GM15510 (cell line): ENCODE data around the gene INTS3.

Experiments used
- POLR2A ChIP-seq: IDR thresholded peaks from 3 replicates; pipeline ENCODE4 v1.6.1; 2011; ENCODE audit warnings: borderline replicate concordance; ENCODE audit not compliant: insufficient read length; ENCODE audit errors: extremely low read depth

INTS3 gene

DNA sequence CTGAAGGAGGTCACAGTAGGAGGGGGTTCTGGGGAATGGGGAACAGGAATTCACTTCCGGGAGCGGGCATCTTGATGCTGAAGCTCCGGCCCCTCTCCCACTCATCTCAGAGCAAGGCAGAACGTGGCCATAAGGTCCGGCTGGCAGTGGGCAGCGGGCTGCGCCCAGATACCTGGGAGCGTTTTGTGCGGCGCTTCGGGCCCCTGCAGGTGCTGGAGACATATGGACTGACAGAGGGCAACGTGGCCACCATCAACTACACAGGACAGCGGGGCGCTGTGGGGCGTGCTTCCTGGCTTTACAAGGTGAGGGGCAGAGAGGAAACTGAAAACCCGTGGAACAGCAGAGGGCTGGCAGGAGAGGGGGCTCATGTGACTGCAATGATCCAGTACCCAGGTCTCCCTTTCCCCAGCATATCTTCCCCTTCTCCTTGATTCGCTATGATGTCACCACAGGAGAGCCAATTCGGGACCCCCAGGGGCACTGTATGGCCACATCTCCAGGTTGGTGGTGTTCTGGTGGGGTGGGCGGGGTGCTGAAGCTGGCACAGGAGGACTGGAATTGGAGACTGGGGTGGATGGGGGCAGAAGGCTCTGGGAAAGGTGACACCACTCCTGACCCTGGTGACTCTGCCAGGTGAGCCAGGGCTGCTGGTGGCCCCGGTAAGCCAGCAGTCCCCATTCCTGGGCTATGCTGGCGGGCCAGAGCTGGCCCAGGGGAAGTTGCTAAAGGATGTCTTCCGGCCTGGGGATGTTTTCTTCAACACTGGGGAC is 50.4 kb downstream of the INTS3 start:
- no peak for TF ChIP-seq POLR2A

DNA sequence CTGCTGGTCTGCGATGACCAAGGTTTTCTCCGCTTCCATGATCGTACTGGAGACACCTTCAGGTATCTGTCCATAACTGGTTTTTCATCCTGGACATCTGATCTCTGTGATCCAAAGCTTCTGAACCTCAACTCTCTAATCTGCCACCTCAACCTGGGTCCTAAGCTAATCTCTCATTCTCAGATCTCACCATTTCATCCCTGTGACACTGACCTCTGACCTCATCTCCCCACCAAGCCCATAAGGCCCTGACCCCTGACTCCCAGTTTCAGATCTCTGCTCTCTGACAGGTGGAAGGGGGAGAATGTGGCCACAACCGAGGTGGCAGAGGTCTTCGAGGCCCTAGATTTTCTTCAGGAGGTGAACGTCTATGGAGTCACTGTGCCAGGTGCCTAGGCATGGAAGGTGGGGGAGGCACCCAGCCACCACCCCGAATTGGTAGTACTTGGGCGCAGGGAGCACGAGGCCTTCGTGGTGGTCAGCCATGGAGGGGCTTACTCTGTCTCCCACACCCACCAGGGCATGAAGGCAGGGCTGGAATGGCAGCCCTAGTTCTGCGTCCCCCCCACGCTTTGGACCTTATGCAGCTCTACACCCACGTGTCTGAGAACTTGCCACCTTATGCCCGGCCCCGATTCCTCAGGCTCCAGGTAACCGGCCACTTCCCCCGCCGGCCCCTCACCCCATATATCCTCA is 51.1 kb downstream of the INTS3 start:
- no peak for TF ChIP-seq POLR2A

- no peak for TF ChIP-seq POLR2A
Measured at GRCh38 chr1:153779781-153780541, 52.1 kb downstream of the INTS3 start.

- TF ChIP-seq POLR2A, result no peak
Measured at GRCh38 chr1:153780551-153780950, 52.7 kb downstream of the INTS3 start.

DNA sequence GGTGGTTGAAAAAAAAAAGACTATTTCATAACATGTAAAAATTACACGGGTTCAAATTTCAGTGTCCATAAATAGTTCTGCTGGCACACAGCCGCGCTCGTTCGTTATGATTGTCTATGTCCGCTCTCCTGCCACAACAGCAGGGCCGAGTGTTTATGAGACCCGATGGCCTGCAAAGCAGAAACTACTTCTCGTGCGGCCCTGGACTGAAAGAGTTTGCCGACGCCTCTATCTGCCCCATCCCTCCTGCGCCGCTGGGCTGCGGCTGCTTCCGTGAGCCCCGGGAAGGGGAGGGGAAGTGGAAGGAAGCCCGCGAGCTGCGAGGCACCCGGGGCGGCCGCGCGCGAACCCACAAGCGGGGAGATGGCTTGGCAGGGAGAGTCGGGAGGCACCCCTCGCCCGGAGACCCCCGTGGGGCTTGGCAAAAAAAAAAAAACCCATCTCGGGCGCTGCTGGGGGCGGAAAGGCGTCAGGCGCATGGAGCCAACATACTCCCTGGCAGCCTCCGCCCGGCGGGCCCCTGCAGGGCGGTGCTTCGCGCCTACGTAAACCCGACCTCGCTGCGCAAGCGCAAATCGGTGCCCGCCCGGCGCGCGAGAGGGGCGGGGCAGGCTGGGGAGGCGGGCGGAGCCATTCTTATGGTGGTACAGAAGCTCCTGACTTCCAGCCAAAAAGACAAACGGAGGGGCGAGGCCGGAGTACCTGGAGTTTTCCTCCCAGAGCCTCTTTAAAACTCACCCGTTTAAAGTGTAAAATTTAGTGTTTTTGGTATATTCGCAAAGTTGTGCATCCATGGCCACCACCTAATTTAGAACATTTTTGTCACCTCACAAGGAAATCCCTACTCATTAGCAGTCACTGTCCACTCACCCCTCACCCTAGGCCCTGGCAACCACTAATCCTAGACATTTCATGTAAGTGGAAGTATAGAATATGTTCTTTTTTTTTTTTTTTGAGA is 55.7 kb downstream of the INTS3 start:
- TF ChIP-seq POLR2A, result peak; percentile 96

DNA sequence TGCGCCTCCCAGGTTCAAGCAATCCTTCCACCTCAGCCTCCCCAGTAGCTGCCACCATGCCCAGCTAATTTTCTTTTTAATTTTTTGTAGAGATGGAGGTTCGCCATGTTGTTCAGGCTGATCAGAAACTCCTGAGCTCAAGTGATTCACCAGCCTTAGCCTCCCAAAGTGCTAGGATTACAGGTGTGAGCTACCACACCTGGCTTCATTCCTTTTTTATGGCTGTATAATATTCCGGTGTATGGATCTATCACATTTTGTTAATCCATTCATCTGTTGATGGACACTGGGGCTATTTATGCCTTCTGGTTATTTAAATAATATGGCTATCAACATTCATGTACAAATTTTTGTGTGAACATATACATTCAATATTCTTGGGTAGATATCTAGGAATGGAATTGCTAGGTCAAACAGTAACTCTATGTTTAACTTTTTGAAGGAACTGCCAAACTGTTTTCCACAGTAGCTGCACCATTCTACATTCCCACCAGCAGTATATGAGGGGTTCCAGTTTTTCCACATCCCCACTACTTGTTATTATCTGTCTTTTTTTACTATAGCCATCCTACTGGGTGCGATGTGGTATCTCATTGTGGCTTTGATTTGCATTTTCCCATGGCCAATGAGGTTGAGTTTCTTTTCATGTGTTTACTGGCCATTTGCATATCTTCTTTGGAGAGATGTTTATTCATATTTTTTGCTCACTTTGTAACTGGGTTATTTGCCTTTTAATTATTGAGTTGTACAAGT is 58.4 kb downstream of the INTS3 start:
- no peak for TF ChIP-seq POLR2A

- TF ChIP-seq POLR2A, result no peak
Measured at GRCh38 chr1:153789478-153790034, 61.7 kb downstream of the INTS3 start.

DNA sequence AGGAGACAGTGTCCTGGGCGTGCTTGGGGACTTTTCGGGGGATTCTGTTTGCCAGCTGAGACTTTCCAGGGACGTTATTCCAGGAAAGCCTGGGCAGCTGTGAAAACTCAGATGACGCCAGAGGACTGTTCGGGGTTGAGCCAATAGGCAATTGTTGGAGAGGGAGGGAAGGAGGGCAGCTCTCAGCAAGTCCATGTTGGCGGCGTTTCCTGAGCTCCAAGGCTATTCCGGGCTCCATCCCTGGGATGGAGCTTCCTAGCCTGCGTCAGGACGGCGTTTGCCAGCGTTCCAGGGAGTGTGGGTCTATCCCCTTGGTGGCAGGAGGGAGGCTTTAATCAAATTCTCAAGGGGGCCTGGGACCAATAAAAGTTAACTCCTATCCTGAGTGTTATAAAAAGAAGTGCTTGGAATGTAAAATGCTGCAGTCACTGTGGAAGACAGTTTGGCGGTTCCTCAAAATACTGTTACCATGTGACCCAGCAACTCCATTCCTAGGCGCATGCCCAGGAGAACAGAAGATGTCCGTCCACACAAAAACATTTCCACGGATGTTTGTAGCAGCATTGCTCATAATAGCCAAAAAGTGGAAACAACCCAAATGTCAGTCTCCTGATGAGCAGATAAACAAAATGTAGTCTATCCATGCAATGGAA is 62.6 kb downstream of the INTS3 start:
- no peak for TF ChIP-seq POLR2A

GRCh38 chr1:153790966-153791647 is 63.3 kb downstream of the INTS3 start:
- TF ChIP-seq POLR2A, result no peak

DNA sequence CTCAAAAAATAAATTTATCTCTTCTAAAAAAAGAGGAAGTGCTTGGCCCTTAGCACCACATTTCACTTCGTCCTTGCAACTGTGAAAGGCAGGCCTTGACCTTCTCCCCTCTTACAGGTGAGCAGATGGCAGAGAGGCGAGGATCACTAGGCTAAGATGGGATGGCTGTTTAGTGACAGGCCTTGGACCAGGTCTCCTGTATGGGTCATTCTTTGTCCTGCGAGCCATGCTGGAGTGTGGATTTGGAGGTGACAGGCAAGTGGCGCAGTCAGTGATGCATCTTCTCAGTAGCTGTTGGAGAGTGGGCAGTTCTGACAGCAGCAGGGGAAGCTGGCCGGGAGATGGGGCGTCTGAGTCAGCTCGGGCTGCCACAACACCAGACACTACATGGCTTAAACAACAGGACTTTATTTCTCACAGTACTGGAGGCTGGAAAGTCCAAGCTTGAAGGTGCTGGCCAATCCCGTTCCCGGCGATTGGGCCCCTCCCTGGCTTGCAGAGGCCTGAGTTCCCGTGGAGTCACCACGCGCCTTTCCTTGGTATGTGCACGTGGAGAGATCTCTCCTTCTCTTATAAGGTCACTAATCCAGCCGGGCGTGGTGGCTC is 63.9 kb downstream of the INTS3 start:
- TF ChIP-seq POLR2A, result no peak

DNA sequence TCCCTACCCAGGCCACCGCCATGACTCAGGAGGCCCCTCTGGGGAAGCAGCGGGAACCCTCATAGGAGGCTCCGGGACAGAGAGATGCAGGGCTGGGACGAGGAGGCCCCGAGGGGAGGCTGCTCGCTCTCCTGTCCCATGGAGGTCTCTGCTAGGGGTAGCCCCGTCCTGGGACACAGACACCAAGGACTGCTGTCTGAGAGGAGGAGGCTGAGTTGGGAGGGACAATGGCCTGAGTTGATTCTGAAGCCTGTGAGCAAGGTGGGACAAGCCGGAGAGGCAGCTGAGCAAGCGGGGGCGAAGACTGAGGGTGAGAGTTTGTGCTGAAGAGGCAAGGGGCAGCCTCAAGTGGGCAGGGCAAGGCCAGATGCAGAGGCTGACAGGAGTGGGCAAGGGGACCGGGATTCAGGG is 64.8 kb downstream of the INTS3 start:
- TF ChIP-seq POLR2A, result no peak
